NCI-H187 treated with DMSO at 0.1 percent for 48 hours (cell line): ENCODE results near the gene NSUN7.

Experiments used
- DNase-seq: peaks from one replicate; lab custom pipeline; 2025; lab: John Stamatoyannopoulos, UW

The NSUN7 gene

DNA sequence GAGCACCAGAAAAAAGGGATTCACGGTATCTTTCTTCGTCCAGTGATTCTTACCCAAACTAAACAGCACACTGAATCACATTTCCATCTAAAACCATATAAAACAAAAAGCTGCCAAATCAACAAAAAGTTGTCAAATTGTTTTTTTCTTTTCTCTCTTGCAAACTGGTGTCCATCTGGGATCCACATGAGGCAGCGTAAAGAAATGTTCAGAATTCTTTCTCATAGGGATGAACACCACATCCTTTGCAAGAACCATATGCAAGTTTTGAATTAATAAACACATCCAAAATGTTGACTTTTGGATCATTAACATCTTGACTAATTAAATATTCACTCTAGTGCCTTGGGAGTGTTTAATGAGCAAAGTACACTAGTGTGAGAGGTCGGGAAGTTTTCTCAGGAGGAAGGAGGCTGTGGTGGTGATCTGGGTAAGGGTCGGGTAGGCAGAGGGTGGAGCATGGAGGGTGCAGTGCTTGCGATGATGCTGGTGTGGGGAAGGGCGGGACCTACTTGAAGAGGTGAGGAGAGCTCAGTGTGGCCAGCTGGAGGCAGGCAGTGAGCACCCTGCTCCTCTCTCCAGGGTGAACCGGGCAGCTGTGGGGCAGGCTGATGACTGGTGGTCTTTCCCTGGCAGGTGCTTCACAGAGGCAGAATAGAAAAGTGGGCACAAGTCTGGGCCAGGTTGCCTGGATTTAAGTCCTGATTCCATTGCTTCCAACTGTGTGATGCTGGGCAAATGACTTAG is 72.8 kb downstream of the NSUN7 start:
- no peak for DNase-seq

DNA sequence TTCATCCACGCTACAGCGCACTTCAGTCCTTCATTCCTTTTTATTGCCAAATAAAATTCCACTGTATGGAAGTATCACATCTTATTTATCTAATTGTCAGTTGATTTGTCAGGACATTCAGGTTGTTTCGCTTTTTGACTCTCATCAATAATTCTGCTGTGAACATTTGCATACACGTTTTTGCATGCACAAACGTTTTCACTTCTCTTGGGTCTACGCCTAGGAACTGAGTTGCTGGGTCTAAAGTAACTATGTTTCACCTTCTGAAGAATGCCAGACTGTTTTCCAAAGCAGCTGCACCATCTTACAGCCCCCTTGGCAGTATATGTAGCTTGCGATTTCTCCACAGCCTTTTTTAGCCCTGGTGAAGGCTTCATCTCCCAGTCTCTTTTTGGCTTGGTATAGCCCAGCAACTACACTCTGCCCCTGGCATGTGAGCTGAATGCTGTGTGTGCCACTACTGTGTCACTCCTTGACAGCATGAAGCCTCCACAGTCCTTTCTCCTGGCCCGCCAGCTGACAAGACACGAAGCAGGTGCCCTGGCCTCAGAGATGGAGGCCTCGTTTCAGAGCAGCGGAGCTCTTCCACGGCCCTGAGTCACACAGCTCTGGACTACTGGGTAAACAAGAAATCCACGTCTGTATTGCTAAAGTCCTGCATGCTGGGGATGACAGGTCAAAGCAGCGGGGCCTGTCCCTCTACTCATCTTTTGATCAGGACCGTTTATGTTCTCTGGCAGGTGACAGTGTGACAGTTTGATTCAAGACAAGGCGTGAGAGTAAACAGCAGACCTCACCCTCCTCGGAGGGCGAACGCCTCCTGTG is 75.5 kb downstream of the NSUN7 start:
- DNase-seq, result no peak

DNA sequence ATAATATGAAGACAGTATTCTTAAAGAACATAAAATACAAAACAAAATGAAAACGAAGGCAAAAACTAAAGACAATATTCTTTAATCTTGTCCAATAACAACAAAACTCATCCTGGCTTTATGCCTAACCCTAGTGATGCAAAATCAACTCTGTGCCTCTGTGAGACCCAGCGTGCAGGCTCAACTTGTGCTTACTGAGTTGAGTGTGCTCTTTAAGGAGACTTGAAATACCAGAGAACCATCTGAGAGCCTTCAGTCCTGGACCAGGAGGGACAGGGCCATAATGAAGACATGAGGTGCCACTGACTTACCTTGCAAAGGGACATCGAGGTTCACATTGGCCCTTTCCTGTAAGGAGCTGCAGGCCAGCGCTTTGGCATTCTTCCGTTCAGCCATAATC is 77.1 kb downstream of the NSUN7 start:
- no peak for DNase-seq

DNA sequence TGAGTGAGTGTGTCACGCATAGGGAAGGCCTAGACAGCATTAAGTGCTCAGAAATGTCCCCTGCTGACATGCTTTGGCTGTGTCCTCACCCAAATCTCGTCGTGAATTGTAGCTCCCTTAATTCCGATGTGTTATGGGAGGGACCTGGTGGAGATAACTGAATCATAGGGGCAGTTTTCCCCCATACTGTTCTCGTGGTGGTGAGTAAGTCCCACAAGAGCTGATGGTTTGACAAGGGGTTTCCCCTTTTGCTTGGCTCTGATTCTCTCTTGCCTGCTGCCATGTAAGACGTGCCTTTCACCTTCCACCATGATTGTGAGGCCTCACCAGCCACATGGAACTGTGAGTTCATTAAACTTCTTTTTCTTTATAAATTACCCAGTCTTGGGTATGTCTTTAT is 78.0 kb downstream of the NSUN7 start:
- no peak for DNase-seq

DNA sequence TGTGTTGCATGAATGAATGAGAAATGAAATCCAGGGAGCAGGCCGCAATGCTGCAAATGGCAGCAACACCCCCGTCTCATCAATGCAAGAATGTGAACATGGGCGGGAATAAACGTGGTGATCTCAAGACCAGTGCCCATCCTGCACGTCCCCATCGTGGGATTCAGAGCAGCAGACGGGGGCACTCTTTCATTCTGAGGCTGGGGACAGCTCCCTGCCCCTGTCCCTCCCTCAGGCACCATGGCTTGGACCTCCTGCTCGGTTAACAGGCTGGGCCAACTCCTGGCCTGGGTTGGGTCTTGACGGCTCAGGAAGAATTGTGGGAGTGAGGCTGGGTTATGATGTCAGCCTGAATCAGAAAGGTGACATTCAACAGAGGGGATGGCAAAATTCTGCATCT is 78.9 kb downstream of the NSUN7 start:
- DNase-seq, result no peak

DNA sequence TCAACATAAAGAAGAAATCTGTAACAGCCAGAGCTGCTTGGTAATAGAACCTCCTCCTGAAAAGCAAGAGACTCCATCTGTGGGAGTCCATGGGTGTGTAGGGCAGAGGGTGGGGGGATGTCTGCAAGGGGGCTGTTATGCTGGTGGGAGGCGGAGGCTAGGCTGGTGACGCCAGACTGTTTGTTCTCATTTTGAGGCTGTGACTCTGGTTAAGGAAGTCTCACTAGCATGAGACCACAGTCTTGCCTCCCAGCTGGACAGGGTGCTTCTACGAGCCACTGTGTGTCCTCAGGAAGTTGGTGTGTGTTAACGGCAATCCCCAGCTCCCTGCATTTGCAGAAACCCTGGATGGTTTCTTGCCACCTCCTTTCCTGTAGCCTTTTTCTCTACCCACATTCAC is 79.8 kb downstream of the NSUN7 start:
- no peak for DNase-seq

DNA sequence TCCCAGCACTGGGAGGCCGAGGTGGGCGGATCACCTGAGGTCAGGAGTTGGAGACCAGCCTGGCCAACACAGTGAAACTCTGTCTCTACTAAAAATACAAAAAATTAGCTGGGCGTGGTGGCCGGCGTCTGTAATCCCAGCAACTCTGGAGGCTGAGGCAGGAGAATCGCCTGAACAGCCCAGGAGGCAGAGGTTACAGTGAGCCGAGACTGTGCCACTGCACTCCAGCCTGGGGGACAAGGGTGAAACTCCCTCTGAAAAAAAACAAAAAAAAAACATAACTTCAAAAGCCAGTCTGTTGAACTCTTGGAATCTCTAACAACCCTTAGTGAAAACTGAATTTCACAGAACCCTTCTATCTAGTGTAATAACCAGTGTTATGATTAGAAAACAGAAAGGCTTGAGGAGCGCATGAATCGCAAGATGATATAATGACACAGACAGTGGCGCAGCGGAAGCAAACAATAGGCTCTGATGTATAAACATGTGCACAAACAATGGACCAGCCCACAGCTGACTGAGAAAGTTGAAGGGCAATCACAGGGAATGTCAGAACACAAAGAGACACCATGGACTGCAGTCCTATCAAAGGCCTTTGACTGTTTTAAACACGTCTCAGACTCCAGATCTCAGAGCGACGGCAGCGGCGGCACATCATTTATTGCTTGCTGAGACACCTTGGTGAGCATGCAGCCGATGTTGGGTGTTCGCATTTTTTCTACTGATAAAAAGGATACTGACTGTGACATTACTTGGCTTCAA is 81.6 kb downstream of the NSUN7 start:
- no peak for DNase-seq

DNA sequence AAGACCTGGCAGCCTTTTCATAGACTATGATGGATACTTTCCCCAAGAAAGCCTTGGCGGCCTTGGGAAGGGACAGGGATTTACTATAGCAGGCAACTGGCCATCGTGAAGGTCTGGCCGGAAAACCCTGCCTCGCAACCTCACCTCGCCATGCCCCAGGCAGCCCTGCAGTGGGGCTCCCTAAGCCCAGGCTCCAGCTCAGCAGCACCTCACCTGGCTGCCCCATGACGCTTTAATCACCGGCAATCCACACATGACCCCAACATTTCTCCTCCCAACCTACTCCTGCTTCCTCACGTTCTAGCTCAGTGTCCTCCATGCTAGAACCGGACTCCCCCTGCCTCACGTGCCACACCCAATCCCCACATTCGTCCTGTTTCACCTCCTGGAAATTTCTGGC is 82.4 kb downstream of the NSUN7 start:
- no peak for DNase-seq

DNA sequence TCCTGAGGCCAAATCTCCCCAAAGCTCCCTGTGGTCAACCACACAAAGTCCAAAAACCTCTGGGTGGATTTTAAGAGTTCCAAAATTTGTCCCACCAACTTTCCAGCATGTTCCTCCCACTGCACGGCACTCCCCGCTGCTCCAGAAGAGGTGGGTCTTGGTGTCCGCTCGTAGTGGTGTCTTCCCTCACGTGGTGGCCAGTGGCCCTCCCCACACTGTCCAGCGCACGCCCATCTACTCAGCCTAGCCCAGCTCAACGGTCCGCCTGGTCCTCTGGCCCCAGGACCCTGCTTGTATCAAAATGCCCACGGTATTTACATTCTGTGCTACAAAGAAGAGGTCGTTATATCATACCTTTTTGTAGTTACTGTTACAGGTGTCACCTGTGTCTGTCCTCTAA is 83.5 kb downstream of the NSUN7 start:
- no peak for DNase-seq

DNA sequence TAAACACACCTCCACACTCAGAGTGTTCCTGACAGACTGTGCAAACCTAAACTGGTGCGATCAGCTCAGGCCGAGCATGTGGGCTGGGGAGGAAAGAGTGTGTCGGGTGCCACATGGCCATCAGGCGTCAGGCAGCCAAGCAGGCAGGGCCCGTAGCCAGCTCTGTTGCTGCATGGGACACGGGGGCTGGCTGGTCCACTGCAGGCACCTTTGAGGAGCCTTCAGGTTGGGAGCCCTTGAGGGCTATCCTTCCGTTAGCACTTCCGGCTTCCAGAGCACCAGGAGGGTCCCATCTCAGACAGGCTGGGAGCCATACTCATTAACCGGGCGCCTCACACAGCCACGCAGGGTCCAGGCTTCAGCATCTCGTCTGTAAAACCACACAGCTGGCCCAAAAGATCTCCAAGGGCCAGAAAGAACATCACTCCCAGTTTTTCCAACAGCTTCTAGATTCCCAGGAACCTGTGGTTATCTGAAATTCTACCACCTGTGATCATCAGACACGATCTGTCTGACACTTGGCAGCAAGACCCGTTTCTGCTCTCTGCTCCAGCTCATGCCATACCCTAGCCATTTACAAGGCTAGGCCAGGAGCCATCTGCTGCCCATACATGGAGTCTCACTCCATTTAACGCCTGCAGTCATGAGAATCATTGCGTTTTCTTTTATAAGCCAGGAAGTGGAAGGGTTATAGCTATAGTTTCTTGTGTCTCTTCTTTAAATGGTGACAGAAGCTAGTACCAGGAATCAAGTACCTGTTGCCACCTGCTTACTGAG is 87.5 kb downstream of the NSUN7 start:
- no peak for DNase-seq

DNA sequence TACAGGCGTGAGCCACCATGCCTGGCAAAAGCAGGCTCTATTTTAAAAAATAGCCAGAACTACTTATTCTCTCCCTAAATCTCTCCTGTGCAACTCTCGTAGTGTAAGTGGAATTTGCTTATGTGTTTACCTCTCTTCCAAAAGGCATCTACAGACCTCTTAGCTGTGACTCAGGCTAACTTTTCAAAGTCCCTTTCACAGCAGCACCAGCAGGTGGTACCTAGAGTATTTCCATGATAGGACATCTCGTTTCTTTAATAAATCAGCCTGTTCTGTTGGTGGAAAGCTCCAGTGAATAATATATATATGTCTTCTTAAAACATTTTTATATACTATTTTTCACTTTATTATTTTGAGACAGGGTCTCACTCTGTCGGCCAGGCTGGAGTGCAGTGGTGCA is 89.0 kb downstream of the NSUN7 start:
- no peak for DNase-seq

DNA sequence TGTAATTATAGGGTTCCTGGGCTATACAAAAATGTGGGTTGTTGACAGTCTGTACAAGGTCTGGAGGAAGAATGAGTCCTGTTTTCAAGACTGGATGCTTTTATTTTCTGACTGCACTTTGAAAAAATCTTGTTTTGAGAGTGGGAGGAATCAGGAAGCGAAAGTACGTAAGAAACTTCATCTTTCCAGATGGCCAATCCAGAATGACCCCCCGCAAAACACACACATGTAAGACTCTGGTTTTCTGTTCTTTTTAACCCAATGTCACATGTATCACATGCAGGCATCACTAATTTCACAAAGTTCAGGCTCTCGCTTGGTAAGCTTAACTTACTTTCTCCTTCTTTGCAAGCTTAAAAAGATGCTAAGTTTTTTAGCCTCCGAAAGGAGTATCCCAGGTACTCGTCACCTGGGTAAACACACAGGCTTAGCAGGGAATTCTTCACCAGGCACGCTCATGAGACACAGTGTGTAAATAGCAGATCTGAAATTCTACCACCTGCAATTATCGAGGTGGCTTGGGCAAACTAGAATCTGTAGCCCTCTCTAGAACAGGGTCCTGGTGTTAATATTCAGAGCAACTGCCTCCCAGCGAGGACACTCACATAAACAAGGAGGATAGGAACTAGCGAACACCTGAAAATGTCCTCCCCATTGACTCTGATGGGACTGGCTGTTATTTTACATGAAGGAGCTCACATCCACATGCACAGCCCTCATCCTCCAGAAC is 90.7 kb downstream of the NSUN7 start:
- DNase-seq, result no peak

DNA sequence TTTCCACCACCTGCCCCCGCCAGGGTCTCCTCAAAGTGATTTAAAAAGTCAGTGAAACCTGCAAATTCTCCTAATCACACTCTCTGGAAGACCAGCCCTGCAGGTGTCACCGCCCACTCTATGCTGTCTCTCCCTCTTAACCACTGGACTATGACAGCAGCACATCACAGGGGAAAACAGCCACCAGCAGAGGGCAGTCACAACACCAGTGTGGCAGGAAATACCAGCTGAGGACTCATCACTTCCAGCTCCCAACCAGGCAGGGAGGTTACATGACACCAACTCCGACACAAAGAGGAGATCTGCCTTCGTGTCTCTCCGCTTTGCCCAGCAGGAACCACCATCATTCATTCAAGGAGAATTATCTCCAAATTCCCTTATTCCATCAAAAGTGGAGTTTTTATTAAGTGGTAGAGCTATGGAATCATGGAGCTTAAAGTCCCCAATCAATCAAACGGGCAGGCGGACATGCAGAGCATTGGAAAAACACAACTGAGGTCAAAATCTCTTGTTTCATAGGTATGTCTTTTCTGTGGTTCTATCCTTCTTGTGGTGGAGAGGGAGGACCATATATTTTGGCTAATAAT is 91.3 kb downstream of the NSUN7 start:
- DNase-seq, result peak; percentile 32

DNA sequence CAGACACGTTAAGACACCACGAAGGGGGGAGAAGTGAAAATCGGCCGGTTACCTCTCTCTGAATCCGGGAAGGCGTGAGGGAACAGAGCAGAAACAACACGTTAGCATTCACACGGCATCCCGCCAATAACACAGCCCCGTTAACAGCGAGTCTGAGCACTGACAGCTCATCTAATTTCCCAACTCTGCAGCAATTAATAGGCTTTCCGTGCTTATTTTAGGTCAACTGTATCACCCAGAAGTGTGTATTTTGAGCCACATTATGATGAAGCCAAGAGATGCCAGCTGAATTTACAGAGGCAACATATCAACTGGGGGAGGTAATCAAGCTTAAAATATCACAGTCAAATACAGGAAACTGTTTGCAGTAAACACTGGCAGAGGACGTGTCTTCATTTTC is 92.6 kb downstream of the NSUN7 start:
- DNase-seq, result no peak

DNA sequence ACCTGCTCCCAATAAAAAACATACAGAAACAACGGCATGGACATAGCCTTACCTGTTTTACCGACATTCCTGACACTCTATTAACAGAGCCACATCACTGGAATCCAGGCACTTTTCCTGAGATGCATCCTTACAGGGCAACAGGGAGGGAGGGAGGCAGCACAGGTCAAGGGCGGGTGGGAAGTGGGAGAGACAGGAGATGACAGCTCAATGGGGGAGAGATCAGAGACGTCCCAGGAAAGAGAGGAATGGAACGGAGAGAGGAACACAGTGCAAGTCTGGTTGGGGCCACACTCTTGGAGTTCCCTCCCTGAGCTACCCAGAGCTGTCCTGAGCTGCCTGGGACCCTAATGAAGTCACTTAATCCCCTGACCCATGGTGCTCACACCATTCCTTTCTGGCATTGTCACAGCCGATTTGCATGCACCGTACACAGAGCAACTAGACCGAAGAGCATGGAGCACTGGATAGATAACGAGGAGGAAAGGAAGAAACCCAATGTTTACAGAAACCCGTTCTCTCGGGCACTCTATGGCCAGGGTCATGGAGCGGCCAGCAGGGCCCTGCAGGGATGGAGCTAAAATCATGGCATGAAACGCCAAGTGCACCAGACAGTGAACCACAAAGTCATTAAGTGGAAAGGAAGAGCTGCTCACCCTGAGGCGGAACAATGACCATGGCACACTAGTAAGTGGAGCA is 93.1 kb downstream of the NSUN7 start:
- DNase-seq, result no peak

DNA sequence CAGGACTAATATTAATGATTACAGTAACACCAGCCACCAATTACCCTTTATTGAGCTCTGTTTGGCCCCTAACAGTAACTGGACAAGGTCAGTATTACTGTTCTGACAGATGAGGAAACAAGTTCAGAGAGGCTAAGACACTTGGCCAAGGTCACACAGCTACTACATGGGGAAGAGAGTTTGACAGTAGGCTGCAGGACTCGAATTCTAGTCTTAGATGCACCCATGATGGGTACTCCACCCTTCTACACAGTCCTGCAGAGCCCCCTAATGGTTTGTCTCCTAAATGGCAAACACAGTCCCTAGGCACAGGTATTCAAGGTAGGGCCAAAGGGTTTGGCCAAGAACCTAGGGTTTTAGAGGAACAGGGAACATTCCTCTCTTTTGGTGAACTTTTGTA is 93.9 kb downstream of the NSUN7 start:
- DNase-seq, result no peak

DNA sequence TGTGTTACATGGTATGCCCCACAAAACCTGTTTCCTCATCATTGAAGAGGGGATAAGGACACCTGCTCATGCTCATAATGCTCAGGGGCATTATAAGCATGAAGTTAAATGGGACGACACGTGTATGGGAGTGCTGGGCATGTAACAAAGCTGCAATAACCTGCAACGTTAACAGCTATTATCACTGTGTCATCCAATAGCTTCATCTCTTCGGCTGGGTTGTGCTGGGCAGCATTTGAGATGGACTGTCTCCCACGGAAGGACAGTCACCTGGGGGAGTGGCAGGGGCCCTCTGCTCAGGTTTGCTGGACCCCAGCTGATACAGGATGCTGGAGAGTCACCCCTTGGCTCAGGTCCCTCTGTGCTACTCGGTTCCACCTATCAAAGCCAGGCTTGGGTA is 94.5 kb downstream of the NSUN7 start:
- no peak for DNase-seq

DNA sequence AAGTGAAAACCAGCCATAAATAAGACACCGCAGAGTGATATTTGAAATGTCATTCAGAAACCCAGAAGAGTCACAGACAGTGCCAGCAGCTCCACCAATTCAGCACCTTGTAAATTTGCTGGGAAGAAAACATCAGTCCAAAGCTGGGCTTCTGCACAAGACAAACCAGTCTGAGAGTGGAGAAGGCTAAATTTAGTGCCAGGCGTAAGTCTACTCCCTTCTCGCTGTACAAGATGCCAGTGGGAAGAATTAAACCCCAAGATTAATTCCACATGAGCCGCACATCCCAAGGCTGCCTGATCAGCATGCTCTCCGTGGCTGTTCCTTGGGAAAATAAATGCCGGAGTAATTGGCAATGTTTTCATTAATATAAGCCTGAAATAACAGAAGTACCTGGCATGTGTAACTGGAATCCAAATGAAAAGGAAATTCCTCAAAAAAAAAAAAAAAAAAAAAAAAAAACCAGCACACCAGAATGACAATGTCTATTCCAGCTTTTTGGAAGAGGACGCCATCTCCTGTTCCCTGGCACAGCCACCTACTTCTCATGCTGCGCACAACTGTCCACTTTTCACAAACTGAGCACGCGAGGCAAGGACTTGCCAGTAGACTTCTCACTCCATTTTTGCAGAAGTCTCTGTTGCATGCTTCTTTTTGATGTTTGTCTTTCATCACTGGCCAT is 95.5 kb downstream of the NSUN7 start:
- DNase-seq, result no peak

DNA sequence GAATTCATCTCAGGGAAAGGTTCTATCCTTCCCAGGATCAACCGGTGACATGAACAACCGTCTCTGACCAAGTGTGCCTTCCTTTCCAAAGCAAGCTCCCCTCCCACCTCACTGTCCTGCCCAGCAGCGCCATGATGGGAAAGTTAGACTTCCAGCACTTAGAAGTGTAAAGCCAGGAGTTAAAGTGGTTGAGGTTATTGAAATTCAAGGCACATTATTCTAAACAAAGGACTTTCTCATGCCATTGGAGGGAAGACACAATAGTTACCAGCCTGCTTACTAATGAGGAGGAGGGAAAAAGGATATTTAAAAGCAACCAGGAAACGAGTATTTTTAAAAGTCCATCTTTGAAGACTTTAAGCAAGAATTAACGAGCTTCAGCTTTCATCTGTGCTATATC is 96.8 kb downstream of the NSUN7 start:
- no peak for DNase-seq

DNA sequence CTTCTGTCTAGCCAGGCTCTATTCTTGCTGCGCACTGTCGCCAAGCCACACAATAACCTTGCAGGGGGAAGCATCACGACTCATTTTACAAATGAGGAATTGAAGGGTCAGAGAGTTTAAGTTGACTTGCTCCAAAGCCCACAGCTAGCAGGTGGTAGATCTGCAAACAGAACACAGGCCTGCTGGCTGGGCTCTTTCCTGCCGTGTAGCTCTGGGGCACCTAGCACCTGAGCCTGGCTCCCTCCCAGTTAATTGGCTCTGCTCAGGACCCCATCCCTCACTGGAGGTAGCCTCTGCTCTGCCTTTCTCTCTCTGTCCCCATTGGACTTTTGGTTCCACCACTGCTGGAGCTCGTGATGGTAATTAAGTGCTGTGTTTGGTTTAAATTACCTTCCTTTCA is 98.5 kb downstream of the NSUN7 start:
- no peak for DNase-seq
